GM19351 (cell line): Measurements from ENCODE around the gene TMEM169.

ENCODE experiments used
- ATAC-seq: cut with Tn5 transposase; IDR thresholded peaks from one replicate; pipeline ENCODE4 v1.9.1; 2021; ENCODE audit warnings: mild to moderate bottlenecking, moderate library complexity; ENCODE audit not compliant: unreplicated experiment

Gene TMEM169

GRCh38 chr2:216103213-216103612 lies 21.5 kb downstream of the TMEM169 start:
- ATAC-seq = no peak

- no peak for ATAC-seq
Measured at GRCh38 chr2:216104691-216105090, 23.0 kb downstream of the TMEM169 start.

- no peak for ATAC-seq
Measured at GRCh38 chr2:216107320-216107719, 25.6 kb downstream of the TMEM169 start.

GRCh38 chr2:216107760-216108159 lies 26.0 kb downstream of the TMEM169 start:
- no peak for ATAC-seq

GRCh38 chr2:216108310-216108966 lies 26.7 kb downstream of the TMEM169 start:
- ATAC-seq = no peak

GRCh38 chr2:216108967-216109921 lies 27.5 kb downstream of the TMEM169 start, which contains the start of gene XRCC5:
Gene XRCC5, plus strand, starts transcription at chr2:216109348. Its CDS starts 89 bp downstream, at chr2:216109437.
- ATAC-seq = peak; percentile 34

GRCh38 chr2:216109962-216110614 lies 28.4 kb downstream of the TMEM169 start:
- peak; percentile 20 for ATAC-seq

- ATAC-seq = no peak
Measured at GRCh38 chr2:216110620-216111019, 28.9 kb downstream of the TMEM169 start.

- no peak for ATAC-seq
Measured at GRCh38 chr2:216111122-216111521, 29.4 kb downstream of the TMEM169 start.

GRCh38 chr2:216112926-216113325 lies 31.2 kb downstream of the TMEM169 start:
- ATAC-seq = no peak

- ATAC-seq = peak; percentile 71
Measured at GRCh38 chr2:216113572-216113971, 31.9 kb downstream of the TMEM169 start.

GRCh38 chr2:216114382-216114713 lies 32.6 kb downstream of the TMEM169 start:
- peak; percentile 0 for ATAC-seq

GRCh38 chr2:216114714-216115531 lies 33.2 kb downstream of the TMEM169 start:
- ATAC-seq = peak; percentile 42

GRCh38 chr2:216116418-216116817 lies 34.7 kb downstream of the TMEM169 start:
- ATAC-seq = no peak

GRCh38 chr2:216117561-216118340 lies 36.0 kb downstream of the TMEM169 start:
- no peak for ATAC-seq

GRCh38 chr2:216118474-216118873 lies 36.8 kb downstream of the TMEM169 start:
- ATAC-seq = no peak

- ATAC-seq = no peak
Measured at GRCh38 chr2:216119146-216119545, 37.4 kb downstream of the TMEM169 start.

- no peak for ATAC-seq
Measured at GRCh38 chr2:216119986-216120385, 38.3 kb downstream of the TMEM169 start.

GRCh38 chr2:216121255-216121654 lies 39.5 kb downstream of the TMEM169 start:
- no peak for ATAC-seq

GRCh38 chr2:216126943-216127342 lies 45.2 kb downstream of the TMEM169 start:
- no peak for ATAC-seq
